ENCODE measurements around the gene SLN.

GRCh38 chr11:107757661-107758060 is 45.8 kb upstream of the SLN start:
- no peak for TF ChIP-seq CTCF (conservative IDR thresholded peaks at IDR 0.05; ENCODE audit: low read length)
- no peak for TF ChIP-seq EZH2phosphoT487 (IDR thresholded peaks at IDR 0.05; ENCODE audit: borderline replicate concordance)

Measured in Loucy (cell line).